Measurements from ENCODE around the gene CGB1.
A peak's percentile ranks its signal among the peaks of the same experiment; 100 is the strongest.

The CGB1 gene

DNA sequence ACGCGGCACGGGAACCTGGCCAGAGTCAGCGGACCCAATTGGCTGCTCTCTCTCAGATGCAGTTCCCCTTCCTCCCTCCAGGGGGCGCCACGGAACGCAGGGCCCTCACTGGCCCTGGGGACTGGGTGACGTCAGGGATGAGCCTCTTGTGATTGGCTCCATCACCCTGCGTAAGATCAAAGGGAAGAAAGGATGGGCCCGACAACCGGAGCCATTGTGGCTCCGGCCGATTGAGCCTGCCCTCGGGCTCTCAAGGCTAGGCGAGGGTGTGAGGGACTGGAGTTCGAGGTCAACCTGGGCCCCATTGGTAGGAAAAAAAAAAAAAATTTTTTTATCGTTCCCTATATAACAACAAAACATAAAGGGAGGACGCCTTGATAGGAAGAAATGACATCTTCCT lies at the start of gene CGB1:
Gene CGB1 (minus strand): TSS at position 81 of the 400 bp plus-strand sequence. CDS start 184 bp downstream, outside the sequence.
- DNase-seq: peak; percentile 41

DNA sequence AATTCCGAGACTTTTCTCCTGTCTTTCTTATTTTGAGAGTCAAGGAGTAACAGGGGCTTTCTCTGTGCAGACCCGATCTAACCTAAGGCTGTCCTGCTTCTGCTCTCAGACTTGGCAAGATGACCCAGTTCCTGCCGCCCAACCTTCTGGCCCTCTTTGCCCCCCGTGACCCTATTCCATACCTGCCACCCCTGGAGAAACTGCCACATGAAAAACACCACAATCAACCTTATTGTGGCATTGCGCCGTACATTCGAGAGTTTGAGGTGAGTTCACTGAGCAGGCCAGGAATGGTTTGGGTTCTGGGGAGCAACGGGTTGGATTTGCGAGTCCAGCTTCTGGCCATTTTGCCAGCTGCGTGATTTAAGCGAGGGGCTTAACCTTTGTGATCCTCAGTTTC lies 49.6 kb upstream of the CGB1 start:
- DNase-seq: no peak

DNA sequence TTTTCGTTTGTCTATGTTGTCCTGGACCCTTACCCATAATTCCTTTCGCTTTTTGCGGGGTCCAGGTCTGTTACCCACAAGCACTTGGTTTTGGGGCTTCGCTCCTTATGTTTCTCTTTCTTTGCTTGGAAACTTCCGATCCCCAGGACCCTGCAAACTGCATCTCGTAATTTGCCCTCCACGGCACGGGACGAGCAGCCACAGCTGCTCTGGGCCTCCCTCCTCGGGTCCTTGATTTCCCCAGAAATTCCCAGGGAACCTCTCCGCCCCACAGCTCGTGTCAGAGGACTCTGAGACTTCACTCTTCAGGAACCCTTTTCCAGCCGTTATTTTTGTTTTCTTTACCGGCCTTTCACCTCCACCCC lies 49.2 kb upstream of the CGB1 start:
- no peak for DNase-seq

DNA sequence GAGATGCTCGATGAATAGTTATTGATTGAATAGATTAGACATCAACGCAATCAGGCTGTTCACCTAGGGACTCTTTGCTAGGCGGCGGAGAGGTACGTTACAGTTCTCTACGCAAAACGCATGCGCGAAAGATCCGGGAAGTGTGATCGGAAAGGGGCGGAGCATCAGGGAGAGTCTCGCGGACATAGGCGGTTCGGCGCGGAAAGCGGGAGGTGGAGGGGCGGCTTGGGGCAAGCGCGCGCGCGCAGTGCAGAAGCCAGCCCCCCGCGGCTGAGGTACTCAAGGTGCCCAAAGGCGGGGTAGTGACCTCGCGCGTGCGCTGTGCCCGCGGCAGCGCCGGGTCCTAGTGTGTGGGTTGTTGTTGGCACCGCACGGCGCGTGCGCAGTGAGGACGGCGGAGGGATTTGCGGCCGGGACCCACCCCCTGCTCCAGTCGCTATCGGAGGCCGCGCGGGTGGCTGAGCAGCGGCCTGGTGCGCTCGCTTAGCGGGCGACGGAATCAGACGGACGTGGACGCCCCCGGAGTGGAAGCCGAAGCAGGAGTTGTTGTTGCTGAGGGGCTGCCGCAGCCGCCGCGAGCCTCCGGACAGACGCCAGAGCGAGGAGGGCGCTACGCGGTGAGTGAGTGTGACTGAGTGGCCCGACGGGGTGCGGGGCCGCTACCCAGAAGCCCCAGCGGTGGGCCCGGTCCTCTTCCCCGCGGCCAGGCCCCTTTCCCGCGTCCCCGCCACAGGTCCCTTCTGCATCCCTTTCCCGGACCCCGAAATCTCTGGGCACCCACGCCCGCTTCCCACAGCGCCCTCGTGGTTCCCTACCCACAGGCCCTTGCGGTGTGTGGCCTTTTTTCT lies 48.5 kb upstream of the CGB1 start, which contains the start of gene SNRNP70:
Gene SNRNP70 (plus strand): TSS at position 432 of the 848 bp plus-strand sequence. CDS start 964 bp downstream, outside the sequence.
- peak; percentile 99 for DNase-seq

DNA sequence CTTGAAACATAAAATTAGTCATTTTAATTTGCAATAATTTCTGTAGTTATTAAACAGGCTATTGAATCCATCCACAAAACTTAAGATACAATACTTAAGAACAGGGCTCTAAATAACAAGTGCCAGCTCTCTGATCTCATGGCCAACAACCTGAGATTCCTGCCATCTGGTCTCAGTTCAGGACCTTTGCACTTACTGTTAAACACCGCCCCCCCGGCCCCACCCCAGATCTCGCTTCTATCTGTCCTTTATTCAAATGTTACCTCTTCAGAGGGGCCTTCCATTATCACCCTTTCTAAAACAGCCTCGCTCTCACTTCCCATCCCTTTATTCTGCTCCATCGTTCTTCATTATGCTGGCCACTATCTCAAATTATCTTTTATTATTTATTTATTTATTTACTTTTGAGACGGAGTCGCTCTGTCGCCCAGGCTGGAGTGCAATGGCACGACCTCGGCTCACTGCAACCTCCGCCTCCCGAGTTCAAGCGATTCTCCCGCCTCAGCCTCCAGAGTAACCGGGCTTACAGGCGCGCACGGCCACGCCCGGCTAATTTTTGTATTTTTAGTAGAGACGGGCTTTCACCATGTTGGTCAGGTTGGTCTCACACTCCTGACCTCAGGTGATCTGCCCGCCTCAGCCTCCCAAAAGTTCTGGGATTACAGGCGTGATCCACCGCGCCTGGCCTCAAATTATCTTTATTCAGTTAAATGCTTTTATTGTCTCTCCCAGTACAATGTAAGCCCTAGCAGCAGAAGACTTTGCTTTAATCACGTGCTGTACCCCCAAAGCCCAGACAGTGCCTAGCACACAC lies 47.7 kb upstream of the CGB1 start:
- no peak for DNase-seq

GRCh38 chr19:49081273-49081672 lies 44.6 kb upstream of the CGB1 start:
- DNase-seq: peak; percentile 32

GRCh38 chr19:49080392-49080791 lies 43.7 kb upstream of the CGB1 start:
- DNase-seq: no peak

- peak; percentile 34 for DNase-seq
Observed at GRCh38 chr19:49074869-49075268, 38.2 kb upstream of the CGB1 start.

DNA sequence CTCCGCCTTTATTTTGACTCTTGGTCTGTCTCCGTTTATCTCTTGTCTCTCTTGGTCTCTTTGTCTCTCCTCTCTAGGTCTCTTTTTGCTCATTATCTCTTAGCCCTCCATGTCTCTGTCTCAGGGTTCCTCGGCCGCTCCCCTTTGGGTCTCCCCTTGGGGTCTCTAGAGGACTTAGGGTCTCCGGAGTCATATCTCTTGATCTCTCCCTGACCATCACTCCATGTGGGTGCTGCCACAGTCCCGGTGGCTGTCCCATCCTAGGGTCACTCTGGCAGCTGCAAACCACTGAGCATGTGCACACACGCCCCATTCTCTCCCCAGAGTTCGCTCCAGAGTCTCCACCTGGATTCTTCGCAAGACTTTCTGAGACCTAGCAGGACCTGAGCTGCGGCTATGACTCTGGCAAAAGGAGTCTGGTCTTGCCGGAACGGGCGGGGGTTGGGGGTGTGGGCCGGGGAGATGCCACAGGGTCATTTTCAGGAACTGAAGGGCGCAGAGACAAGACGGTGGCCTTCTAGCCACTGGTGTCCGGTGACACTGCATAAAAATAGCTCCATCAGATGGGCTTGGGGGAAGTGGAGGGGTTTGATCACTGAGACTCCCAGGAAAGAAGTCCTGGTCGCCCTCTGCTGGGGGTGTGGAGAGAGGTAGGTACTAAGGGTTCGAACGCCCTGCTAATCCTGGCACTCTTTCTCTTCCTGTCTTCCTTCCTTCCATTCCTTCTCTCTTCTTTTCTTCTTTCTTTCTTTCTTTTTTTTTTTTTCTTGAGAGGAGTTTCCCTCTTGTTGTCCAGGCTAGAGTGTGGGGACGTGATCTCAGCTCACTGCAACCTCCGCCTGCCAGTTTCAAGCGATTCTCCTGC lies 37.1 kb upstream of the CGB1 start:
- DNase-seq: peak; percentile 67

DNA sequence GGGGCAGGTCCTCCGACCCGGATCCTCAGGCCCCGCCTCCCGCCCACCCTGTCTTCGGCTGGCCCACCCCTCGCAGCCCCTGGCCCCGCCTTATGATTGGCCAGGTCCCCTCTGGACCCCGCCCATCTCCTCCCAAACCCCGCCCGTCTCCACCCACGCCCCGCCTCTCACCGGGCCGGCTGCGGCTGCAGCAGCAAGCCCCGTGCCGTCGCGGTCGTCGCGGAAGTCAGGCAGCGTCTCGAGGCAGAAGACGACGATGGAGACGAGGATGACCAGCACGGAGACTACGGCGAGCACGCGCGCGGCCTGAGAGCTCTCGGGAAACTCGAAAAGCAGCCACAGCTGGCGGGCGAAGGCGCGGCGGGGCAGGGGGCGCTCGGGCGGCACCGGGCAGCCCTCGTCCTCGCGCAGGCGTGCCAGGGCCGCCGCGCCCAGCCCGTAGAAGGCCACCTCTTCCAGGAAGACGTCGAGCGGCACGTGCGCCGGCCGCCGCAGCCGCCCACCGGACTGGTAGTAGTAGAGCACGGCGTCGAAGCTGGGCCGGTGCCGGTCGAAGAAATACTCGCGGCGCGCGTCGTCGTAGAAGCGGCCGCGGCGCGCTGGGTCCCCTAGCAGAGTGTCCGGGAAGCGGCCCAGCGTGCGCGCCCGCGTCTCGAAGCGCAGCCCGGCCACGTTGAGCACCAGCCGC lies 35.3 kb upstream of the CGB1 start:
- no peak for DNase-seq

DNA sequence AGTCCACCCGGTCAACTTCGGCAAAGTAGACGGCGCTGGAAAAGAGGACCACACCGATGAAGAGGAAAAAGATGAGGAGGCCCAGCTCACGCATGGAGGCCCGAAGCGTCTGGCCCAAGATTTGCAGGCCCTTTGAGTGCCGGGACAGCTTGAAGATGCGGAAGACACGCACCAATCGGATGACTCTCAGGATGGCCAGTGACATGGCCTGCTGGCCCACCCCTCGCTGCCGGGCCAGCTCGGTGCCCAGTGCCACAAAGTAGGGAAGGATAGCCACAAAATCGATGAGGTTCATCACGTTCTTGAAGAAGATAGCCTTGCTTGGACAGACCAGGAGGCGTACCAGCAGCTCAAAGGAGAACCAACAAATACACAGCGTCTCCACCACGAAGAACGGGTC lies 33.7 kb upstream of the CGB1 start:
- DNase-seq: no peak

GRCh38 chr19:49069026-49069425 lies 32.3 kb upstream of the CGB1 start:
- no peak for DNase-seq

DNA sequence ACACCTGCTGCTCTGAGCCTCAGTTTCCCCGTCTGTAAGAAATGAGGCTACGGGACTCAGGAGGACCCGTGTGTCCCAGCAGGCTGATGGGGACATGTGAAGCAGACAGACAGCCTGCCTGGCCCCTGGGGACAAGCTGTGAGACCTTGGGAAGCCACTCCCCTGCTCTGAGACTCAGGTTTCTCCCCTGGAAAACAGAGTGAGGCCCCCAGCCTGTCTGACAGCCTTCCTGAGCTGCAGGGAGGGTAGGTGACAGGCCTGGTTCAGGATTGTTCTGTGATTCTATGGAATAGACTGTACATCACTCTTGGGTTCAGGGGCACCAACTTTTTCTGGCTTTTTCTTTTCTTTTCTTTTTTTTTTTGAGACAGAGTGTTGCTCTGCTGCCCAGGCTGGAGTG lies 30.9 kb upstream of the CGB1 start:
- DNase-seq: no peak

DNA sequence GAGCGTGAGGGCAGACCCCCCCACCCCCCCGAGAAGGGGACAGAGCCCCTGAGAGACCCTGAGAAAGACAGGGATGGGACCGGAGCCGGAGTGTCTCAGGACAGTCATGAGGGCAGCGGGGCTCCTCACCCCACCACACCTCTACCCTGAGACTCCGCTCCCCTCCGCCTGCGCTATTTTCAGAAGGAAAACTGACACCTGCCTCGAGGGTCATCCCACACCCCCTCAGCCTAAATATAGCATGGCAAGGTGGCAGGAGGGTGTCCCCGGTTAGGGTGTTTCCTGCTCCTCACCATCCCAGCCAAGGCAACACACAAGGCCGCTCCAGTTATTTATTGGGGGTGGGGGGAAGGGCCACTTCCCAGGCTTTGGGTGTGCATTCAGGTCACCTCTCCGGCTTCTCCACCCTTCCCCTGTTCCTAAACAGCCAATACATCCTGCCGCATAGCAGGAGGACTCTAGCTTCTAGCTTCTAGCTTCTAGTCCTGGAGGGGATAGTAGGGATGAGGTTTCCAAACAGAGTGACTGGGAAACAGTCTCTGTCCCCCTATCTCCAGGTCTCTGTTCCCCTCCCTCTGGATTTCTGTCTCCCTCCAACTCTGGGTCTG lies 29.3 kb upstream of the CGB1 start:
- no peak for DNase-seq

DNA sequence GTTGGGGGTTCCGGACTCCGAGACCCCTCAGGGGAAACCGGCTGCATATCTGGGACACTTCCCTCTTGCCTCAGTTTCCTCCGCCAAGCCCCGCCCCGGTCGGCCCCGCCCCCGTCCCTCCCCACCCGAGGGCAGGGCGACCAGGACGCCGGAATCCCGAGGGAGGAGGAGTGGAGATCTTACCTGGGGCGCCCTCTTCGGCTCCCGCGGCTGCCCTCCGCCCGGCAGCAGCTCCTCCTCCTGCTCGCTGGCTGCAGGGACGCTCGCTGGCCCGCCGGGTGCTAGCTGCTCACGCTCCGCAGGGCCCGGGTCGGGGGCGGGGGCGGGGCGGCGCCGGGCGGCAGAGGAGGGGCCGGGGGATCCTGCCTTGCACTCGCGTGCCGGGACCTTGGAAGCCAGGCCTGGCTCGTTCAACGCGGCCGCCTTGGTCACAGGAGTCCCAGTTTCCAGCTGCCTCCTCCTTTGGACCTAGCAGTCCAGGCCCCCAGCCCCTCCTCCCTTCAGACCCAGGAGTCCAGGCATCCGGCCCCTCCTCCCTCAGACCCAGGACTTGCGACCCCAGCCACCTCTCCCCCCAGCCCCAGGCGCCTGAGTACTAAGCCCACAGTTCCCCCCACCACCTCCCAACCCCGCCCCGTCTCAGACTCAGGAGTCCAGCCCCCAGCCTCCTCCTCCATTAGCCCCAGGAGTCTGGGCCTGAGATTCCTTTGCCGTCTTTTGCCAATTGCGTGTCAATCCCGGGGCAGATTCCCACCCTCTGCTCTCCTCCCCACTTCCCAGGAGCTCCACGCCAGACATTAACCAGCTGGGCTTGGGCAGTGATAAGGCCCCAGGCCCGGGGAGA lies 28.3 kb upstream of the CGB1 start, which contains the start of gene NTF4:
Gene NTF4 (minus strand): TSS at position 51 of the 844 bp plus-strand sequence. CDS start 2,821 bp downstream, outside the sequence.
- DNase-seq: no peak

- no peak for DNase-seq
Observed at GRCh38 chr19:49064029-49064629, 27.4 kb upstream of the CGB1 start.

DNA sequence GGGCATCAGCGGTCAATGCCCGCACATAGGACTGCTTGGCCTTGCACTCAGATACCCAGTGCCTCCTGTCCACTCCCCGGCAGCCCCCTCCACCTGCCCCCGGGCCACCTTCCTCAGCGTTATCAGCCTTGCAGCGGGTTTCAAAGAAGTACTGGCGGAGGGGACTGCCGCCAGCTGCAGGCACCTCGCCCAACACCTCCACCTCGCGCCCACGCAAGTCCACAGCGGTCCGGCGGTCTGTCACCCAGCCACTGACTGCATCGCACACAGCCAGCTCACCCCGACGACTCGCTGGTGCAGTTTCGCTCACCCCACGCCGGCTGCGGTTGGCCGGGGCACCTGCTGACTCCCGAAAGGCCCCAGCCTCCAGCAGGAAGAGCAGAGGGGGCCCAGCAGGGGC lies 24.8 kb upstream of the CGB1 start:
- DNase-seq: no peak

DNA sequence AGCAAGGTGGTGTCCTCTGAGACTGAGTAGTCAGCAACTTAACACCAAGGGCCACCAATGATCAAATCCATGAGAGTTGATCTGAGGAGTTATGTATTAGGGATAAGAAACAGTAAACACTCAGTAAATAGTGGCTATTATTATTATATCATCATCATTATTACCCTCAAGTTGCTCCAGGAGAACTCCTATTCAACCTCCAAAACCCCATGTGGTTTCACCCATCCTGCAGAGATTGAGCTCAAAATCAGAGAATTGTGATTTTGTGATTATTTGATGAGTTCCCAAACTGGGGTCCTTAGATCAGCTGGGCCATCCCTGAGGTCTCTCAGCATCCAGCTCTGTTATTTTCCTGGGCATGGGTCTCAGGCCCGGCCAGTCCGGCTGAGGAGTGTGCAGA lies 24.3 kb upstream of the CGB1 start:
- no peak for DNase-seq

GRCh38 chr19:49059053-49059452 lies 22.4 kb upstream of the CGB1 start:
- no peak for DNase-seq

DNA sequence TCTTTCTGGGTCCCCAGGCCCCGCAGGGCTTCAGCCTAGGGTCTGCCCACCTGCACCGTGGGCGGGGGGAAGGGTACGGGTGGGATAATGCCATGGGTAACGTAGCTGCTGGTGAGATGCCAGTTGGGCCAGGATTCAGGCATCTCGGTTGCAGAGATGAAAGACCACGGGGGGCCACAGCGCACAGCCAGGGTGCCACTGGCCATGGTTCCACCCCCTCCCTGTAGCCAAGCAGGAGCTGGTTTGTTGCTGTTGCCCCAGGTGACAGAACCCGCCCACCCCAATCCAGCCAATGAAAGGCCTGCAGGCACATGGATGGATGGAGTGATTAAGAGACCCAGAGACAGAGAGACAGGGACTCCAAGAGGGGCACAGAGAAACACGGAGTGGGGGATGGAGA lies 21.9 kb upstream of the CGB1 start:
- no peak for DNase-seq
